Measurements from ENCODE around the gene ZCCHC14. TPM values are rescaled to one million over a fixed set of nuclear protein-coding genes. Genes with fewer than 3 reads are reported as not detected.

Gene ZCCHC14
- total RNA-seq, 1 experiment from 2014 or later: 37.8 TPM

- CTCF ChIA-PET: no interaction called here
- no peaks in the 10 kb centered on the region for H3K4me1 ChIP-seq (ENCODE audit: control insufficient read depth in 1 of 2, insufficient read depth in 2 of 2, low read length in 2 of 2)
- BruUV-seq (replicated peaks): no TSS peak
- no peaks in the 10 kb centered on the region for H3K27me3 ChIP-seq (ENCODE audit: insufficient read depth, low read length)
- no peak for ATAC-seq
- RAD21 ChIA-PET (ENCODE audit: low non-redundant PET in 1 of 2, low total read pairs in 2 of 2, uncharacterized antibody in 2 of 2, unreplicated experiment in 2 of 2): no interaction called here
- peaks cover 24% of the 10 kb centered on the region for H4K20me1 ChIP-seq (ENCODE audit: insufficient read depth)
- TF ChIP-seq POLR2A (IDR thresholded peaks at IDR 0.05; ENCODE audit: borderline replicate concordance, extremely low read depth, insufficient read depth, insufficient read length) (no peak), CEBPB (IDR thresholded peaks at IDR 0.05; ENCODE audit: low read depth) (no peak), ZNF274 (IDR thresholded peaks at IDR 0.05; ENCODE audit: low read depth, low read length) (no peak), YY1 (IDR thresholded peaks at IDR 0.05; ENCODE audit: extremely low read depth, insufficient replicate concordance, low read depth, low read length) (no peak), SP1 (IDR thresholded peaks at IDR 0.05; ENCODE audit: low read depth) (no peak), ZBTB33 (IDR thresholded peaks at IDR 0.05; ENCODE audit: extremely low read depth, insufficient replicate concordance, low read length) (no peak), SIN3A (IDR thresholded peaks at IDR 0.05; ENCODE audit: low read depth) (no peak), SRF (IDR thresholded peaks at IDR 0.05; ENCODE audit: low read depth) (no peak), POLR2AphosphoS5 (IDR thresholded peaks at IDR 0.05; ENCODE audit: low read depth, low read length) (no peak), ELF1 (IDR thresholded peaks at IDR 0.05; ENCODE audit: borderline replicate concordance, low read depth) (no peak), RAD21 (IDR thresholded peaks at IDR 0.05; ENCODE audit: low read depth) (no peak), MAX (IDR thresholded peaks at IDR 0.05) (no peak), JUND (IDR thresholded peaks at IDR 0.05) (no peak), ZFX (IDR thresholded peaks at IDR 0.05) (no peak), EGR1 (IDR thresholded peaks at IDR 0.05; ENCODE audit: low read depth) (no peak), TCF7L2 (IDR thresholded peaks at IDR 0.05; ENCODE audit: borderline replicate concordance, extremely low read depth, insufficient read depth, insufficient read length) (no peak)
- H2AFZ ChIP-seq (ENCODE audit: low read depth, low read length, poor library complexity, severe bottlenecking): no peak overlapping the region
- H3K9me3 ChIP-seq (ENCODE audit: control insufficient read depth in 1 of 2, insufficient read depth in 1 of 2, low read depth in 1 of 2, low read length in 2 of 2): no peaks in the 10 kb centered on the region
- H3K27ac ChIP-seq (ENCODE audit: low read depth, low read length): no peak overlapping the region
- H3K9me2 ChIP-seq (ENCODE audit: insufficient read depth): no peaks in the 10 kb centered on the region
- H3K9ac ChIP-seq (ENCODE audit: low read length): no peak overlapping the region
- POLR2A ChIA-PET: no interaction called here
- no peak overlapping the region for H3K4me3 ChIP-seq (replicated peaks in 1 of 2; ENCODE audit: low read depth in 1 of 2, low read length in 2 of 2)
- no peak for DNase-seq (ENCODE audit: low read depth, low spot score)
- no peak overlapping the region for H3K4me2 ChIP-seq (ENCODE audit: low read length)
- peaks cover 92% of the 10 kb centered on the region for H3K79me2 ChIP-seq (ENCODE audit: insufficient read depth, low read length)
- intact Hi-C loops (cut with micrococcal nuclease): no loop called here
- H3K36me3 ChIP-seq (ENCODE audit: control insufficient read depth in 1 of 2, insufficient read depth in 2 of 2, low read length in 2 of 2): no peaks in the 10 kb centered on the region
Measured at GRCh38 chr16:87472935-87473334, 19.9 kb downstream of the ZCCHC14 start.

Data from HCT116 (cell line).